Adrenal gland (tissue), 12 donors: ENCODE data around the gene TNS1. TPM values are rescaled to one million over a fixed set of nuclear protein-coding genes. Genes with fewer than 3 reads are reported as not detected.

Experiments used
- DNase-seq, 7 donors: peaks; one replicate each; pipeline ENCODE4 v3.0.0-alpha.2; 2019 to 2020
- H3K27ac ChIP-seq, 5 donors: fragments of 200-600 bp; sonication (generic) in 4 of 5; 1 replicate in 3 of 5; 2 replicates in 2 of 5; pipeline versions ENCODE4 v1.5.1 to v1.8.0; 2016 to 2020; ENCODE audit warnings: mild to moderate bottlenecking in 1 of 5
- H3K27me3 ChIP-seq: fragments of 200-600 bp; 2 replicates; pipeline ENCODE4 v1.8.0; 2021
- H3K36me3 ChIP-seq, 2 donors: fragments of 200-600 bp; replicated peaks in 1 of 2; 1 replicate in 1 of 2; 2 replicates in 1 of 2; pipeline versions ENCODE4 v1.5.1 to v1.8.0; 2018 to 2022
- H3K4me1 ChIP-seq, 2 donors: fragments of 200-600 bp; replicated peaks in 1 of 2; 1 replicate in 1 of 2; 2 replicates in 1 of 2; pipeline versions ENCODE4 v1.5.1 to v1.8.0; 2018 to 2021
- H3K4me3 ChIP-seq, 4 donors: fragments of 200-600 bp; sonication (generic) in 3 of 4; one replicate each; pipeline ENCODE4 v1.5.1; 2016 to 2018
- H3K9me3 ChIP-seq, 3 donors: fragments of 200-600 bp; sonication (generic) in 1 of 3; replicated peaks in 1 of 3; 1 replicate in 2 of 3; 2 replicates in 1 of 3; pipeline versions ENCODE4 v1.5.1 to v1.8.0; 2016 to 2021
- POLR2A ChIP-seq, 2 donors: fragments of 450-650 bp; IDR thresholded peaks; one replicate each; pipeline ENCODE4 v1.6.1; 2017; ENCODE audit warnings: antibody characterized with exemption in 2 of 2, mild to moderate bottlenecking in 2 of 2, moderate library complexity in 1 of 2
- WGBS, 4 donors: extraction: QIAGEN DNeasy Blood & Tissue Kit in 2 of 4; methylation state at CpG; one replicate each; pipeline versions ENCODE4 v1.1.5 to v1.1.7; 2013 to 2017; 5-methylcytosine and 5-hydroxymethylcytosine counted together
- intact Hi-C, 2 donors: fragments of 100-400 bp; cut with DNase I; formaldehyde crosslinking; loops; one replicate each; pipeline versions ENCODE4 v1.14.1 to v1.15.0; 2022 to 2023
- polyA plus RNA-seq, 3 donors: library from polyadenylated mRNA; stranded (reverse); fragments of 200-250 nt in 2 of 3; fragments of 350-450 nt in 1 of 3; fragmentation: Illumina TruSeq in 1 of 3; extraction: RNeasy Lipid Tissue Mini Kit (QIAGEN cat#74804) in 1 of 3; gene quantifications; one replicate each; pipeline ENCODE4 v1.2.3, GENCODE V29; 2013 to 2014
- total RNA-seq, 9 donors: library from RNA; depleted of rRNA in 4 of 9; stranded (reverse); fragments of >200 nt in 4 of 9; fragments of 120-200 nt in 1 of 9; fragmentation: NEBNext Ultra II Directional in 1 of 9; extraction: Animal tissue kit (Norgen Biotek cat#: 25700) in 1 of 9; gene quantifications; one replicate each; pipeline versions ENCODE4 v1.1.0 to v1.2.4, GENCODE V29; 2013 to 2023
- TF ChIP-seq, protein P1 (sequence below), 6 experiments: fragments of 450-650 bp in 4 of 6; fragments of 200-600 bp in 2 of 6; sonication (generic) in 1 of 6; IDR thresholded peaks; 1 replicate in 5 of 6; 2 replicates in 1 of 6; pipeline versions ENCODE4 v1.5.1 to v1.8.0; 2016 to 2021; ENCODE audit warnings: antibody characterized with exemption in 6 of 6, mild to moderate bottlenecking in 2 of 6, moderate library complexity in 1 of 6
- donor health status: healthy with polysubstance abuse.
- donor health status: Bipolar disorder and iron deficiency.
- donor health status: DM: yes; HTN: yes; CAD: no.
- donor health status: DM: no; HTN: no; CAD: no.
- donor health status: DM: no; HTN: no; CAD: no.
- donor health status: DM: yes; HTN: yes; CAD: no.

Gene TNS1
- total and polyA plus RNA-seq, 12 donors: 34.1 to 341 (median 252) TPM

DNA sequence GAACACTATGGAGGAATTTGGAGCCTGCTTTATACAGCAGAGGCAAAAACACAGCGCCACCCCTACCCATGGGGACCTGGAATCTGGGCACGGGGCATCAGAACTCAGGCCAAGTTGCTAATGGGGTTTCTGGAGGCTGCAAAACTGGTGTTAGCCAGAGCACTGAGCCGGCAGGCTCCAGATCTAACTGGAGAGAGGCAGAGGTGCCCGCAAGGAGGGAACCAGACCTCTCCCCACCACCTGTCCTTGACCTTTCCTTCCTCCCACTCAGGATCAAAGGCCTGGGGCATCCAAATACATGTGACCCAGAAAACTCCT, 126.6 kb downstream of the TNS1 start:
- intact Hi-C loops: no loop called here
- H3K36me3 ChIP-seq: peaks cover 0 to 90% of the 10 kb centered on the region in 2 donors
- H3K27ac ChIP-seq: peak overlapping the region in 3 of 5 donors; percentile 27 to 83 (median 80)
- TF ChIP-seq POLR2A (IDR thresholded peaks at IDR 0.05): no peak
- TF ChIP-seq, protein P1, sequence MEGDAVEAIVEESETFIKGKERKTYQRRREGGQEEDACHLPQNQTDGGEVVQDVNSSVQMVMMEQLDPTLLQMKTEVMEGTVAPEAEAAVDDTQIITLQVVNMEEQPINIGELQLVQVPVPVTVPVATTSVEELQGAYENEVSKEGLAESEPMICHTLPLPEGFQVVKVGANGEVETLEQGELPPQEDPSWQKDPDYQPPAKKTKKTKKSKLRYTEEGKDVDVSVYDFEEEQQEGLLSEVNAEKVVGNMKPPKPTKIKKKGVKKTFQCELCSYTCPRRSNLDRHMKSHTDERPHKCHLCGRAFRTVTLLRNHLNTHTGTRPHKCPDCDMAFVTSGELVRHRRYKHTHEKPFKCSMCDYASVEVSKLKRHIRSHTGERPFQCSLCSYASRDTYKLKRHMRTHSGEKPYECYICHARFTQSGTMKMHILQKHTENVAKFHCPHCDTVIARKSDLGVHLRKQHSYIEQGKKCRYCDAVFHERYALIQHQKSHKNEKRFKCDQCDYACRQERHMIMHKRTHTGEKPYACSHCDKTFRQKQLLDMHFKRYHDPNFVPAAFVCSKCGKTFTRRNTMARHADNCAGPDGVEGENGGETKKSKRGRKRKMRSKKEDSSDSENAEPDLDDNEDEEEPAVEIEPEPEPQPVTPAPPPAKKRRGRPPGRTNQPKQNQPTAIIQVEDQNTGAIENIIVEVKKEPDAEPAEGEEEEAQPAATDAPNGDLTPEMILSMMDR (IDR thresholded peaks at IDR 0.05): no peak
- no peak for DNase-seq
- no peaks in the 10 kb centered on the region for H3K27me3 ChIP-seq
- H3K4me1 ChIP-seq: peaks cover 6 to 56% of the 10 kb centered on the region in 2 donors
- no peak overlapping the region for H3K4me3 ChIP-seq
- no peaks in the 10 kb centered on the region for H3K9me3 ChIP-seq
- WGBS, 4 donors: 63 to 73% (median 63%) methylated on average over 4 of the region's 4 CpGs

DNA sequence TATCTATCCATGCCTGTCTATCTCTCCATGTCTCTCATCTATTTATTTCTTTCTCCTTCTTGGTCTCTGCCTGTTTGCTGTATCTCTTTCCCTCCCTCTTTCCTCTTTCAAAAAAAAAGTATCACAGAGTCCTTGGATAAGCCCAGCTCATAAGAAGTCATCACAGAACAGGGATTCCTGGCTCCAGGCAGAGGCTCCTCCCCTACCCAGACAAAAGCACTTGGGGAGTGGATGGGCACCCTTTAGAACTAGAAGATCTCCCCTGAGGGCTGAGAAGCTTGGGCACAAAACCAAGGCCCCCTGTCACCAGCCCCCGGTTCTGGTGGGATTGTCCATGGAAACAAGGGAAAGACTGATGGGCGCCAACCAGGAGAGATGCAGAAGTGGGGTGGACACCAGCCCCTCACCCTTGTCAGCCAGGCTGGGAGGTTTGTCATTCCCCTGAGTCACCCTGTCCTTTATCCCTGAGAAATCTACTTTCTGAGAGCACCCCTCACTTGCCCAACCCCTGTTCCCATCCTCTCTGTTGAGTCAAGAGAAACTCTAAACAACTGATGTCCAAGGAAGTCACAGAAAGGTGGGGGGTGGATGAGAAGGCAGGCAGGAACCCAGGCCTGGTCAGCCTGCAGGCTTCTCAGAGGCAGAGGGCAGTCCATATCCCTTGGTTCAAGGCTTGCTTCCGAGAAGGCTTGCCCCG, 127.1 kb downstream of the TNS1 start:
- peak in 3 of 7 donors; percentile 58 to 62 (median 62) for DNase-seq
- peaks cover 6 to 58% of the 10 kb centered on the region in 2 donors for H3K4me1 ChIP-seq
- H3K36me3 ChIP-seq: peaks cover 0 to 90% of the 10 kb centered on the region in 2 donors
- H3K4me3 ChIP-seq: no peak overlapping the region
- TF ChIP-seq POLR2A (IDR thresholded peaks at IDR 0.05): no peak
- TF ChIP-seq, protein P1 (IDR thresholded peaks at IDR 0.05): no peak
- peak overlapping the region in 3 of 5 donors; percentile 27 to 83 (median 80) for H3K27ac ChIP-seq
- 71 to 81% (median 76%) methylated on average over 4 of the region's 4 CpGs for WGBS, 4 donors
- intact Hi-C loops: no loop called here
- no peaks in the 10 kb centered on the region for H3K9me3 ChIP-seq
- no peaks in the 10 kb centered on the region for H3K27me3 ChIP-seq

DNA sequence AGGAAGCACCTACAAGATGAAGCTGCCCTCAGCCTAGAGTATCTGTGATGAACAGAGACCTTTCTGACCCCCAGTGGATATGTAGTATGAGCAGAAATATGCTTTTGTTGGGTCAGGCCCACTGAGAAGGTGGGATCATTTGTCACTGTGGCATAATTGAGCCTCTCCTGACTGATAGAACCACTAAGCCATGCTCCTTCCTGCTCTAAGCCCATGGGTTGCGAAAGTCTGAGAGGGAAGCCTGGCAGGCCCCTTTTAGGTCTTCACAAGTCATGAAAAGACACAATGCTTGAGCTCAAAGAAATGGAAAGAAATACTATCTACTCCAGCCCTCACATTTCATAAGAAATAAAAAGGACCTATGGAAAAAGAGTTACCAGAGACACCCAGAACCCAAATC, 127.7 kb downstream of the TNS1 start:
- Histone ChIP-seq H3K4me1 (peaks cover 6 to 58% of the 10 kb centered on the region in 2 donors), H3K4me3 (no peak overlapping the region), H3K9me3 (no peaks in the 10 kb centered on the region), H3K36me3 (peaks cover 0 to 90% of the 10 kb centered on the region in 2 donors), H3K27ac (peak overlapping the region in 3 of 5 donors; percentile 27 to 80 (median 69)), H3K27me3 (no peaks in the 10 kb centered on the region)
- TF ChIP-seq, protein P1 (IDR thresholded peaks at IDR 0.05): no peak
- TF ChIP-seq POLR2A (IDR thresholded peaks at IDR 0.05): no peak
- intact Hi-C loops: no loop called here
- WGBS, 4 donors: 75 to 100% (median 95%) methylated on average over 1 of the region's 1 CpG
- DNase-seq: no peak

DNA sequence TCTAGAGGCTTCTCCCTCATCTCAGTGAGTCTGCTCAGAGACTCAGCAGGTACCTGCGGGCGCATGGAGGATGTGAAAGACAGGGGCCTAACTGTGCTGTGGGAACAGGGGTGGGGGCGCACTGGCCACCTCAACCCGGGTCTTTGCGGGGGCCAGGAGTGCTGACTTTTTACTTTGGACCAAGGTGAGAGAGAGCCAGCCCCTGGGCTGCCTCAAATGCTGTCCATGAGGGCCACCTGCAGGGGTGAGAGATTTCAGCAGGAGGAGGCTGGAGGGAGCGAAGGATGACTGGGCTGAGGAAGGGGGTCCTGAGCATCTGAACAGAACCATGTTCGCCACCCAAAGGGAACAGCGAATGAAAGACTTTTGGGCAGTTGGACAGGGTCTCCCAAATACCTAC, 129.4 kb downstream of the TNS1 start:
- no peak for DNase-seq
- intact Hi-C loops: no loop called here
- Histone ChIP-seq H3K27ac (peak overlapping the region in 2 of 5 donors; percentile 38 to 69), H3K36me3 (peaks cover 0 to 86% of the 10 kb centered on the region in 2 donors), H3K27me3 (no peaks in the 10 kb centered on the region), H3K9me3 (no peaks in the 10 kb centered on the region), H3K4me1 (peaks cover 14 to 57% of the 10 kb centered on the region in 2 donors), H3K4me3 (no peak overlapping the region)
- WGBS, 4 donors: 88 to 92% (median 90%) methylated on average over 8 of the region's 8 CpGs
- no peak for TF ChIP-seq POLR2A (IDR thresholded peaks at IDR 0.05)
- TF ChIP-seq, protein P1 (IDR thresholded peaks at IDR 0.05): no peak
